CD14-positive monocyte (primary cell): ENCODE data around the gene EEF1AKMT2. TPM values are rescaled to one million over a fixed set of nuclear protein-coding genes. Genes with fewer than 3 reads are reported as not detected.
"Not testable (repeated sequence)": the region's sequence is repeated elsewhere in the genome, so short reads cannot be mapped to it uniquely, and the experiment has no call there.

Source experiments
- DNase-seq, 3 donors: peaks; one replicate each; pipeline ENCODE4 v3.0.0-alpha.2; 2011 to 2022
- H2AFZ ChIP-seq: 2 replicates; pipeline ENCODE4 v1.6.0; 2012; ENCODE audit warnings: mild to moderate bottlenecking, low read depth, low read length, inconsistent platforms; ENCODE audit not compliant: insufficient read depth, poor library complexity, severe bottlenecking
- H3K27ac ChIP-seq, 2 donors: 1 replicate in 1 of 2; 2 replicates in 1 of 2; pipeline ENCODE4 v1.5.1; 2012 to 2013; ENCODE audit warnings: low read length in 2 of 2, control low read depth in 1 of 2, inconsistent platforms in 1 of 2, low read depth in 1 of 2, mild to moderate bottlenecking in 1 of 2
- H3K27me3 ChIP-seq, 2 donors: one replicate each; pipeline versions ENCODE4 v1.6.0 to v1.6.1; 2011 to 2013; ENCODE audit warnings: low read length in 2 of 2; ENCODE audit not compliant: control insufficient read depth in 2 of 2, insufficient read depth in 2 of 2
- H3K36me3 ChIP-seq, 2 donors: replicated peaks in 1 of 2; 1 replicate in 1 of 2; 2 replicates in 1 of 2; pipeline versions ENCODE4 v1.5.1 to v1.6.1; 2012 to 2013; ENCODE audit warnings: low read length in 2 of 2, control low read depth in 1 of 2, inconsistent platforms in 1 of 2, mild to moderate bottlenecking in 1 of 2; ENCODE audit not compliant: insufficient read depth in 2 of 2, control insufficient read depth in 1 of 2
- H3K4me1 ChIP-seq, 2 donors: 1 replicate in 1 of 2; 2 replicates in 1 of 2; pipeline versions ENCODE4 v1.5.1 to v1.6.1; 2012 to 2013; ENCODE audit warnings: low read length in 2 of 2, control low read depth in 1 of 2, inconsistent platforms in 1 of 2, mild to moderate bottlenecking in 1 of 2, moderate library complexity in 1 of 2; ENCODE audit not compliant: insufficient read depth in 2 of 2, control insufficient read depth in 1 of 2
- H3K4me2 ChIP-seq: replicated peaks from 2 replicates; pipeline ENCODE3; 2012; ENCODE audit warnings: low read length, moderate library complexity, mild to moderate bottlenecking; ENCODE audit not compliant: poor library complexity, severe bottlenecking; ENCODE audit errors: extremely low read depth
- H3K4me3 ChIP-seq, 3 experiments: fragments of 200-600 bp in 1 of 3; sonication (generic) in 1 of 3; replicated peaks in 1 of 3; 1 replicate in 2 of 3; 2 replicates in 1 of 3; pipeline ENCODE4 v1.5.1; 2011 to 2013; ENCODE audit warnings: low read length in 3 of 3, mild to moderate bottlenecking in 3 of 3, control low read depth in 2 of 3, low read depth in 2 of 3, inconsistent platforms in 1 of 3, moderate library complexity in 1 of 3
- H3K79me2 ChIP-seq: 2 replicates; pipeline ENCODE4 v1.6.0; 2012; ENCODE audit warnings: mild to moderate bottlenecking, control low read depth, inconsistent platforms, low read length, moderate library complexity; ENCODE audit not compliant: insufficient read depth
- H3K9ac ChIP-seq: 2 replicates; pipeline ENCODE4 v1.6.0; 2017; ENCODE audit warnings: low read length, mild to moderate bottlenecking; ENCODE audit not compliant: insufficient read depth, poor library complexity, severe bottlenecking
- H3K9me3 ChIP-seq, 2 donors: replicated peaks in 1 of 2; 1 replicate in 1 of 2; 2 replicates in 1 of 2; pipeline versions ENCODE4 v1.5.1 to v1.6.1; 2012 to 2013; ENCODE audit warnings: low read length in 2 of 2, control low read depth in 1 of 2; ENCODE audit not compliant: control insufficient read depth in 1 of 2, insufficient read depth in 1 of 2
- H4K20me1 ChIP-seq: 2 replicates; pipeline ENCODE4 v1.6.0; 2012; ENCODE audit warnings: mild to moderate bottlenecking, low read length, control low read depth, moderate library complexity; ENCODE audit not compliant: insufficient read depth
- H3K27ac Mint-ChIP-seq, 7 donors: one replicate each; pipeline ENCODE4 v1.8.0; 2020; ENCODE audit warnings: mild to moderate bottlenecking in 7 of 7, mixed read lengths in 7 of 7, moderate library complexity in 6 of 7, inconsistent platforms in 2 of 7
- H3K27me3 Mint-ChIP-seq, 3 donors: one replicate each; pipeline ENCODE4 v1.8.0; 2021 to 2022; ENCODE audit warnings: low read depth in 3 of 3, mild to moderate bottlenecking in 3 of 3, mixed read lengths in 3 of 3, moderate library complexity in 3 of 3, inconsistent platforms in 1 of 3
- H3K36me3 Mint-ChIP-seq, 2 donors: one replicate each; pipeline ENCODE4 v1.8.0; 2020; ENCODE audit warnings: mixed read lengths in 2 of 2, inconsistent platforms in 1 of 2, mild to moderate bottlenecking in 1 of 2
- H3K4me1 Mint-ChIP-seq: one replicate; pipeline ENCODE4 v1.8.0; 2020; ENCODE audit warnings: mild to moderate bottlenecking, mixed read lengths
- H3K4me3 Mint-ChIP-seq, 2 donors: one replicate each; pipeline ENCODE4 v1.8.0; 2020; ENCODE audit warnings: mild to moderate bottlenecking in 2 of 2, mixed read lengths in 2 of 2, moderate library complexity in 1 of 2
- H3K9me3 Mint-ChIP-seq, 7 donors: one replicate each; pipeline ENCODE4 v1.8.0; 2020 to 2022; ENCODE audit warnings: mixed read lengths in 7 of 7, mild to moderate bottlenecking in 6 of 7, moderate library complexity in 6 of 7, inconsistent platforms in 2 of 7
- CTCF ChIP-seq: fragments of 200-600 bp; IDR thresholded peaks from one replicate; pipeline ENCODE4 v1.8.0; 2022; ENCODE audit warnings: antibody characterized with exemption, mild to moderate bottlenecking
- WGBS: methylation state at CpG from one replicate; pipeline ENCODE4 v1.1.5; 2013; ENCODE audit warnings: missing lambda C conversion rate; ENCODE audit not compliant: insufficient coverage; 5-methylcytosine and 5-hydroxymethylcytosine counted together
- intact Hi-C, 2 donors: fragments of 100-400 bp; cut with micrococcal nuclease; formaldehyde crosslinking; loops; one replicate each; pipeline versions ENCODE4 v1.15.0 to v1.15.1; 2023
- polyA plus RNA-seq, 3 donors: library from polyadenylated mRNA; depleted of rRNA in 1 of 3; unstranded in 2 of 3; stranded (reverse) in 1 of 3; fragments of 300-500 nt in 2 of 3; fragments of >200 nt in 1 of 3; fragmentation: Illumina TruSeq in 2 of 3; gene quantifications; 1 replicate in 2 of 3; 2 replicates in 1 of 3; pipeline ENCODE4 v1.2.3, GENCODE V29; 2012 to 2021

Gene EEF1AKMT2
- polyA plus RNA-seq, 3 donors: 7.6 to 13.6 (median 8.2) TPM

- H3K36me3 Mint-ChIP-seq: peaks cover 20 to 29% of the 10 kb centered on the region in 2 donors
- H3K27me3 Mint-ChIP-seq: no peaks in the 10 kb centered on the region
- no peak overlapping the region for H3K27ac ChIP-seq
- no peak for DNase-seq
- no peak overlapping the region for H3K9ac ChIP-seq
- peaks cover 3 to 21% of the 10 kb centered on the region in 2 donors for H3K36me3 ChIP-seq
- H3K9me3 Mint-ChIP-seq: no peaks in the 10 kb centered on the region
- H2AFZ ChIP-seq: no peak overlapping the region
- H3K79me2 ChIP-seq: peaks cover 18% of the 10 kb centered on the region
- peaks cover 12 to 18% of the 10 kb centered on the region in 2 donors for H3K4me1 ChIP-seq
- H4K20me1 ChIP-seq: peaks cover 12% of the 10 kb centered on the region
- TF ChIP-seq CTCF: no peak
- H3K4me3 ChIP-seq: no peak overlapping the region
- peaks cover 18% of the 10 kb centered on the region for H3K4me1 Mint-ChIP-seq
- no peak overlapping the region for H3K4me3 Mint-ChIP-seq
- H3K4me2 ChIP-seq: no peak overlapping the region
- H3K9me3 ChIP-seq: no peaks in the 10 kb centered on the region
- WGBS: no CpG with 5 or more reads among the region's 2 CpGs
- intact Hi-C loops: no loop called here
- no peaks in the 10 kb centered on the region for H3K27me3 ChIP-seq
- no peak overlapping the region for H3K27ac Mint-ChIP-seq
Observed at GRCh38 chr10:124746992-124747391, 44.7 kb downstream of the EEF1AKMT2 start.

- H2AFZ ChIP-seq, H3K4me3 ChIP-seq, H3K4me3 Mint-ChIP-seq, H3K9me3 ChIP-seq, H3K27ac ChIP-seq, H3K27me3 Mint-ChIP-seq, intact Hi-C loops, H3K9me3 Mint-ChIP-seq, H3K4me2 ChIP-seq, H3K9ac ChIP-seq, H3K27me3 ChIP-seq, DNase-seq: not testable (repeated sequence)
- Mint-ChIP-seq H3K27ac (peak overlapping the region in 1 of 7 donors; percentile 42), H3K36me3 (peaks cover 20 to 25% of the 10 kb centered on the region in 2 donors), H3K4me1 (peaks cover 24% of the 10 kb centered on the region)
- WGBS: no CpG with 5 or more reads among the region's 8 CpGs
- H3K4me1 ChIP-seq: peaks cover 17 to 24% of the 10 kb centered on the region in 2 donors
- peaks cover 0 to 21% of the 10 kb centered on the region in 2 donors for H3K36me3 ChIP-seq
- peaks cover 18% of the 10 kb centered on the region for H4K20me1 ChIP-seq
- peaks cover 23% of the 10 kb centered on the region for H3K79me2 ChIP-seq
Observed at GRCh38 chr10:124746447-124746846, 45.2 kb downstream of the EEF1AKMT2 start.
